ENCODE data around the gene PADI1.

GRCh38 chr1:17251701-17252376 is 46.9 kb downstream of the PADI1 start:
- no peak for TF ChIP-seq CTCF (IDR thresholded peaks at IDR 0.05; ENCODE audit: low read depth, low read length)
- no peak for TF ChIP-seq EZH2phosphoT487 (IDR thresholded peaks at IDR 0.05; ENCODE audit: low read depth)
